Body of pancreas (tissue), 4 donors: Measurements from ENCODE around the gene YKT6.

Experiments used
- POLR2A ChIP-seq, 3 donors: fragments of 450-650 bp; IDR thresholded peaks; one replicate each; pipeline ENCODE4 v1.6.1; 2016; ENCODE audit warnings: antibody characterized with exemption in 3 of 3, mild to moderate bottlenecking in 2 of 3
- TF ChIP-seq, protein P1 (sequence below), 7 experiments: fragments of 450-650 bp in 4 of 7; fragments of 200-600 bp in 3 of 7; sonication (generic) in 3 of 7; IDR thresholded peaks; one replicate each; pipeline ENCODE4 v1.5.1; 2016 to 2019; ENCODE audit warnings: antibody characterized with exemption in 7 of 7

DNA sequence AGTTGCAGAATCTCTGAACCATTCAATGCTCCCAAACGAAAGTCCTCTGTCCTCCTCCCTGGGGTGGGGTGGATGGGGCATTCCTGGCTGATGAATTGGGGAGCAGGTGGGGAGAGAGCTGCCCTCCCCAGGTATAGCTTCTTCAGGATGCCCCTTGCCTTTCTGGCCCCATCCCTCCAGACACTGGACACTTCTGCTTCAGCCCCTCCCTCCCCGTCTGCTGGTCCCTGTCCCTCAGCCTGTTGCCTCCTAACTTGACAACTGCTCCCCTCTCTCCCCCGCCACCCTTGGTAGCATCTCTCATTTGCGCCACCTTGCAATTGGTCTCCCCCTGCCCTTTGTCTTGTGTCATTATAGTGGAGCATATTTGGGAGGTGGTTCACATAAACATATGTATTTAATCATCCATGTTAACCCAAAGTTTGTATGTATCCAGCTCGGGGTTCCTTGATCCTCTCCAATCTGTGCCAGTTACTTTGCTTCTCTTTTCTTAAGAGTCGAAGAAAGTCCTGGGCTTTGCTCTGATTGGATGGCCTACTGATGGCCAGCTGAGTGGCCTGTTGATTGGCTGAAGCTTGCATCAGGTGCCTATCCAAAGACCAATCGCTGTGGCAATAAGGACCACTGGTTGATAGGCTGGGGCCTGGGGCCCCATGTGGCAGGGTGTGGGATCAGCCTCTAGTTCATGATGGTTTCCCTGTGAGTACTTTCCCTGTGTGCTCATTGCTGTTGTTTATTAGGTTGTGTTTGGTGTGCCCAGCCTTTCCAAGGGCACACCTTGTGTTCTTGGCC lies 7.6 kb upstream of the YKT6 start:
- TF ChIP-seq, protein P1, sequence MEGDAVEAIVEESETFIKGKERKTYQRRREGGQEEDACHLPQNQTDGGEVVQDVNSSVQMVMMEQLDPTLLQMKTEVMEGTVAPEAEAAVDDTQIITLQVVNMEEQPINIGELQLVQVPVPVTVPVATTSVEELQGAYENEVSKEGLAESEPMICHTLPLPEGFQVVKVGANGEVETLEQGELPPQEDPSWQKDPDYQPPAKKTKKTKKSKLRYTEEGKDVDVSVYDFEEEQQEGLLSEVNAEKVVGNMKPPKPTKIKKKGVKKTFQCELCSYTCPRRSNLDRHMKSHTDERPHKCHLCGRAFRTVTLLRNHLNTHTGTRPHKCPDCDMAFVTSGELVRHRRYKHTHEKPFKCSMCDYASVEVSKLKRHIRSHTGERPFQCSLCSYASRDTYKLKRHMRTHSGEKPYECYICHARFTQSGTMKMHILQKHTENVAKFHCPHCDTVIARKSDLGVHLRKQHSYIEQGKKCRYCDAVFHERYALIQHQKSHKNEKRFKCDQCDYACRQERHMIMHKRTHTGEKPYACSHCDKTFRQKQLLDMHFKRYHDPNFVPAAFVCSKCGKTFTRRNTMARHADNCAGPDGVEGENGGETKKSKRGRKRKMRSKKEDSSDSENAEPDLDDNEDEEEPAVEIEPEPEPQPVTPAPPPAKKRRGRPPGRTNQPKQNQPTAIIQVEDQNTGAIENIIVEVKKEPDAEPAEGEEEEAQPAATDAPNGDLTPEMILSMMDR (IDR thresholded peaks at IDR 0.05) = no peak
- no peak for TF ChIP-seq POLR2A (IDR thresholded peaks at IDR 0.05)
